ENCODE data around the gene CDC42BPB.
"Not testable (repeated sequence)": the region's sequence is repeated elsewhere in the genome, so short reads cannot be mapped to it uniquely, and the experiment has no call there.

The CDC42BPB gene

DNA sequence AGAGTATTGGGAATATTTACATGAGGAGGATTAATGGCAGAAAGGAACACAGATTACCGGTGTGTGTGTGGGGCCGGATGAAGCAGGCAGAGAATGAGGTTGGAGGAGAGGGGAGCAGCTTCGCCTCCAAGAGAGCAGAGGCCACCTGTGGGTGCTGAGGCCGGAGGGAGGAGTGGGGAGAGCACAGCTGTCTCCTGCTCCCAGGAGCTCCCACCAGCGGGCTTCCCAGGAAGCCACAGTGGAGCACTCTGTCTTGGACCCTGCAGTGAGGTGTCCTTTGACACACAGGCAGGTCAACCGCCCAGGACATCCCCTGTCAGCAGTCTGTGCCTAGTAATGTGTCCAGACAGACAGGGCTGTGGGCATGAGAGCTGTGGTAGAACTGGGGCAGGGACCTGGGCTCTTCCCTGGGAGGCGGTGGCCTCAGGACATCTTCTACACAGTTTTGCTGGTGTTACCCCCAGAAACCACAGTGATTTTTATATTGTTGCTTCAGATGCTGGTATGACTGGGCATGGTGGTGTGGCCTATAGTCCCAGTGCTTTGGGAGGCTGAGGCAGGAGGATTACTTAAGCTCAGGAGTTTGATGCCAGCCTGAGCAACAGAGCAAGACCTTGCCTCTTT, 153.3 kb downstream of the CDC42BPB start:
- in situ Hi-C loops (cut with HindIII; ENCODE audit: low sequenced_read_pairs) = no loop called here

- in situ Hi-C loops (cut with HindIII; ENCODE audit: low sequenced_read_pairs) = no loop called here
Observed at GRCh38 chr14:102903248-102903888, 154.0 kb downstream of the CDC42BPB start.

- in situ Hi-C loops (cut with HindIII; ENCODE audit: low sequenced_read_pairs) = no loop called here
Observed at GRCh38 chr14:102902523-102903247, 154.7 kb downstream of the CDC42BPB start.

- in situ Hi-C loops (cut with HindIII; ENCODE audit: low sequenced_read_pairs) = no loop called here
Observed at GRCh38 chr14:102902086-102902485, 155.3 kb downstream of the CDC42BPB start.

DNA sequence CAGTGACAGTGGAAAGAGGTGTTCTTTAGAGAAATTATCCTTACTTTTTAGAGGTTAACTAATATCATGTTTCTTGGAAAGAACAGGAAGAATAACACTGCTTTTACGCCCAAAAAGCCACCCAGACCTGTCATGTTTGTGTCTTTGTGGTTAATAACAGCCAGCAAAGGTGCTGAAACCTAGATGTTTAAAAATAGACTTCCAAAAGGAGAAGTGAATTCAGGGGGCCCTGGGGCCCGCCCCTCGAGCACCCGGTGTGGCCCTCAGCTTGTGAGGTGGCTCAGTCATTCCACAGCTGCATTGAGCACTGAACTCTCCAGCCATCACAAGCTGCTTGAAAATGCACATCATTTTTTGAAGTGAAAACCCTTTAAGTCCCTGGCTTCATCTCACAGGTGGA, 155.7 kb downstream of the CDC42BPB start:
- in situ Hi-C loops (cut with HindIII; ENCODE audit: low sequenced_read_pairs) = no loop called here

- in situ Hi-C loops (cut with HindIII; ENCODE audit: low sequenced_read_pairs) = no loop called here
Observed at GRCh38 chr14:102900631-102901571, 156.4 kb downstream of the CDC42BPB start.

DNA sequence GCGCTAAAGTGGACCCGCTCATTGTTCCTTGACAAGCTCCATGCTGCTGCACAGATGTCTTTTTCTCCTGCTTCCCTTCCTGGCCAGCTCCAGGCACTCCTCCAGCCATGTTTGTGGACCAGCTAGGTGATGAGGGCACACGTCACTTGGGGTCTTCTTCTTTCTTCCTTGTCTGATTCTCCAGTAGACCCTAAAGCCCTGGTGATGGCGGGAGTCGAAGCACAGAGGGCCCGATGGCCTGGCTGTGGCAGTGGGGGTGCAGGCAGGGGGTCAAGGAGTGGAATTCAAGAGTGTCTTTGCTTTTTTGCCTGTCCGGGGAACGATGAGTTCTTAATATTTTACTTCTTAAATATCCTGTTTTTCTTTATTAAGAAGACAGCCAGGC, 157.8 kb downstream of the CDC42BPB start:
- in situ Hi-C loops (cut with HindIII; ENCODE audit: low sequenced_read_pairs) = no loop called here

GRCh38 chr14:102898776-102899515, 158.4 kb downstream of the CDC42BPB start:
- in situ Hi-C loops (cut with HindIII; ENCODE audit: low sequenced_read_pairs) = no loop called here

GRCh38 chr14:102898298-102898697, 159.1 kb downstream of the CDC42BPB start:
- in situ Hi-C loops (cut with HindIII; ENCODE audit: low sequenced_read_pairs) = no loop called here

DNA sequence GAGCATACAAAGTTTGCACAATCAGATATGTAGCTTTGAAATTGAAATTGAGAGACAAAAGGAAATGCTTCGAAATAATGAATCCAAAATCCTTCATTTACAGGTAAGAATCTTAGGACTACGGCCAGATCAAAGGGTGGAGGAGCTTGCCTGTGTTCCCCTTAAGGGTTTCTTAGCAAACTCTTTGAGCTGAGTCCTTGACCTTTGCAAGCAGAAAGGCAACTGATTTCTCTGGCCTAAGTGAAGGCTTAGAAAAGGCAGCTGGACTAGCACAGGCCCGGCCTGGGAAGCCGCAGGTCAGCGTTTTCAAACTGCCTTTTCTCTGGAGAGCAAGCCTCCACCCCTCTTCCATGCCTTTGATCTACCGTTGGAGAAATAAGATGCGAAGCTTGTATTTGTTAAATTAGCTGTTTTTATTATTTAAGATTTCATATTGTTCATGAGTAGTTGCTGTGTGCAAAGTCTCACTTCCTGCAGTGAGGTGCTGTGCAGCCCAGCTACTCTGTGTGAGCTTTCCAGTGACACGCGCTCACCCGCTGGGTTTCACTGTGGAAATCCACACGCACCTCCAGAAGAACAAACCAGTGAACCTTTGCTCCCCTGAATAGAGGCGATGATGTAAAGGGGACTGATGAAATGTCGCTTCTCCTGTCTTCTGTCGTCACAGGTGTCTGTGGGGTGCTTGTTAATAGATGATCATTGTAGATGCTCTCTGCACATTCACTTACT, 159.9 kb downstream of the CDC42BPB start:
- in situ Hi-C loops (cut with HindIII; ENCODE audit: low sequenced_read_pairs) = no loop called here

DNA sequence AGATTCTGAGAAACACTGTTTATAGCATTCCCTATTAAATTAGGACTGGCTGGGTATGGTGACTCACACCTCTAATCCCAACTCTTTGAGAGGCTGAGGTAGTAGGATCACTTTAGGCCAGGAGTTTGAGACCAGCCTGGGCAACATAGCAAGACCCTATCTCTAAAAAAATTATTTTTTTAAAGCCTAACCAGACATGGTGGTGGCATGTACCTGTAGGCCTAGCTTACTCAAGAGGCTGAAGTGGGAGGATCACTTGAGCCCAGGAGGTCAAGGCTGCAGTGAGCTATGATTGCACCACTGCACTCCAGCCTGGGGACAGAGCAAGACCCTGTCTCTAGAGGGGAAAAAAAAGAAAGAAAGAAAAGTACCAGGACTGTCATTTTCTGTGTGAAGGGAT, 160.6 kb downstream of the CDC42BPB start:
- in situ Hi-C loops (cut with HindIII; ENCODE audit: low sequenced_read_pairs) = not testable (repeated sequence)

GRCh38 chr14:102893452-102893851, 163.9 kb downstream of the CDC42BPB start:
- in situ Hi-C loops (cut with HindIII; ENCODE audit: low sequenced_read_pairs) = no loop called here

- in situ Hi-C loops (cut with HindIII; ENCODE audit: low sequenced_read_pairs) = no loop called here
Observed at GRCh38 chr14:102892651-102893050, 164.7 kb downstream of the CDC42BPB start.

DNA sequence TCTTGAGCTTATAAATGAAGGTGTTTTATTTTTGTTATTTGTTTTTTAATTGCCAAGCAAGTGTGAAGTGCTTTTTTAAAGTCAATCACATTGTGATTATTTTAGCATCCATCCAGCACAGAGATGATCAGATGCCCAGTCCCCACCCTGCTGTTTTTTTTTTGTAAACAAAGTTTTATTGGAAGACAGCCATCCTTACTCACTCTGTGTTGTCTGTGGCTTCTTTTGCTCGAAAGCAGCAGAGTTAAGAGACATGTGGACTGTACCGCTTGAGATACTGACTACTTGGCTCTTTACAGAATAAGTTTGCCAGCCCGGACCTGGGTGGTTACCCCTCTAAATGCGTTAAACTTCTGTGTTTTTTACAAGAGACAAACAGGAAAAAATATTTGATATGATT, 165.8 kb downstream of the CDC42BPB start:
- in situ Hi-C loops (cut with HindIII; ENCODE audit: low sequenced_read_pairs) = no loop called here

DNA sequence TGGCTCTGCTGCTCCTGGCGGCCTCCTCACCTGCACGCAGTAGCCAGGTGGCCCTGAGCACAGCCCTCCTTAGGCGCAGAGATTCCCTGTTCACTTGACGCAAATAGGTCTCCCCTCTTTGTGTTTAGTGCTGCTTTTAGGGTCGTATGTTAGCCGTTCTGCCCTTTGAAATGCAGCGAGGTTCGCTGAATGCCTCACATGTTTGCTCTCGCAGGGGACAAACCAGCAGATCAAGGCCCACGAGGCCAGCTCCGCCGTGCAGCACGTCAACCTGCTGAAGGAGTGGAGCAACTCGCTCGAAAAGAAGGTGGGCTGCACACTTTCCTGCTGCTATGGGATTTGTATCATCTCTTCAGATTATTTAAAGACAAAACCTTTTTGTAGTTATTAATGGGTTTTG, 166.2 kb downstream of the CDC42BPB start:
- in situ Hi-C loops (cut with HindIII; ENCODE audit: low sequenced_read_pairs) = no loop called here

GRCh38 chr14:102889615-102890014, 167.7 kb downstream of the CDC42BPB start:
- in situ Hi-C loops (cut with HindIII; ENCODE audit: low sequenced_read_pairs) = no loop called here

DNA sequence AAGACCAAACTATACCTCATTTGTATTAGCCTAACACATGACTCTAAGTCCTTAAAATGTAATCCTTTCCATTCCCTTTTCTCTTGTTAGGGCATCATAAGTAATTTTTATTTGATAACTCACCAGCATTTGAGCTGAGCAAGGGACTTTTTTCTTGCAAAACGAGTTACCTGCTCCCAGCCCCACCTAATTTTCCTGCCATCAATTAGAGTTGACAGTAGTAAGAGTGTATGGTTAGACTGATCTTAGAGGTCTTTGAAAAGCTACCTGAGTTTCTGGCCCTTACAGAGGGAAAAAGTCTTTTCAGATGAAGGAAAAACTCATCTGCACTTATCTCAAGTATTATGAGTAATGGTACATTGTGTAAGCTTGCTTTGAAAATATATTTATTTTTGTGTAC, 168.6 kb downstream of the CDC42BPB start:
- in situ Hi-C loops (cut with HindIII; ENCODE audit: low sequenced_read_pairs) = no loop called here

GRCh38 chr14:102885737-102886447, 171.5 kb downstream of the CDC42BPB start:
- in situ Hi-C loops (cut with HindIII; ENCODE audit: low sequenced_read_pairs) = no loop called here

- in situ Hi-C loops (cut with HindIII; ENCODE audit: low sequenced_read_pairs) = no loop called here
Observed at GRCh38 chr14:102883554-102883953, 173.8 kb downstream of the CDC42BPB start.
